HUES64 (cell line): ENCODE data around the gene SYPL1.

Source experiments
- H3K27ac ChIP-seq: 2 replicates; pipeline ENCODE4 v1.7.0; 2013; ENCODE audit warnings: low read depth, low read length, inconsistent platforms
- H3K27me3 ChIP-seq: 2 replicates; pipeline ENCODE4 v1.6.1; 2013; ENCODE audit warnings: mild to moderate bottlenecking, low read length; ENCODE audit not compliant: insufficient read depth
- H3K36me3 ChIP-seq: 2 replicates; pipeline ENCODE4 v1.6.1; 2013; ENCODE audit warnings: mild to moderate bottlenecking, low read length; ENCODE audit not compliant: insufficient read depth
- H3K4me1 ChIP-seq: 2 replicates; pipeline ENCODE4 v1.6.1; 2013; ENCODE audit warnings: mild to moderate bottlenecking, low read length, moderate library complexity; ENCODE audit not compliant: insufficient read depth
- H3K4me3 ChIP-seq: 2 replicates; pipeline ENCODE4 v1.5.1; 2013; ENCODE audit warnings: mild to moderate bottlenecking, low read length, moderate library complexity
- H3K9ac ChIP-seq: 2 replicates; pipeline ENCODE4 v1.6.1; 2013; ENCODE audit warnings: mild to moderate bottlenecking, low read depth, low read length
- H3K9me3 ChIP-seq: 2 replicates; pipeline ENCODE4 v1.6.1; 2013; ENCODE audit warnings: low read depth, low read length; ENCODE audit not compliant: insufficient read depth
- WGBS: fragments of 150-250, 120-280 bp; methylation state at CpG from one replicate; pipeline ENCODE4 v1.1.7; 2013; ENCODE audit warnings: missing lambda C conversion rate; 5-methylcytosine and 5-hydroxymethylcytosine counted together

SYPL1 gene

GRCh38 chr7:106057204-106057961 is 54.7 kb downstream of the SYPL1 start:
- 86% methylated on average over 10 of the region's 10 CpGs for WGBS
- Histone ChIP-seq H3K9ac (no peak overlapping the region), H3K27me3 (no peaks in the 10 kb centered on the region), H3K9me3 (0 out of 2 replicates have a peak, but pooled peaks cover 7% of the 10 kb centered on the region), H3K36me3 (no peaks in the 10 kb centered on the region), H3K4me1 (peaks cover 3% of the 10 kb centered on the region; the same call in 1 of the 2 replicates), H3K4me3 (no peak overlapping the region), H3K27ac (no peak overlapping the region)

- H3K27me3 ChIP-seq, result no peaks in the 10 kb centered on the region
- no peak overlapping the region for H3K4me3 ChIP-seq
- H3K9me3 ChIP-seq, result 0 out of 2 replicates have a peak, but pooled peaks cover 9% of the 10 kb centered on the region
- H3K27ac ChIP-seq, result no peak overlapping the region
- no peak overlapping the region for H3K9ac ChIP-seq
- H3K36me3 ChIP-seq, result no peaks in the 10 kb centered on the region
- WGBS, result 61% methylated on average over 9 of the region's 9 CpGs
- H3K4me1 ChIP-seq, result peaks cover 3% of the 10 kb centered on the region; the same call in 1 of the 2 replicates
Measured at GRCh38 chr7:106056513-106057203, 55.5 kb downstream of the SYPL1 start.

- Histone ChIP-seq H3K36me3 (no peaks in the 10 kb centered on the region), H3K27ac (no peak overlapping the region), H3K4me1 (peaks cover 3% of the 10 kb centered on the region; the same call in 1 of the 2 replicates), H3K9me3 (peaks cover 11% of the 10 kb centered on the region; the same call in 1 of the 2 replicates), H3K4me3 (no peak overlapping the region), H3K9ac (no peak overlapping the region), H3K27me3 (no peaks in the 10 kb centered on the region)
- WGBS, result 71% methylated on average over 7 of the region's 7 CpGs
Measured at GRCh38 chr7:106054971-106055532, 57.1 kb downstream of the SYPL1 start.

- 93% methylated on average over 10 of the region's 11 CpGs for WGBS
- no peaks in the 10 kb centered on the region for H3K27me3 ChIP-seq
- peaks cover 11% of the 10 kb centered on the region; the same call in 1 of the 2 replicates for H3K9me3 ChIP-seq
- peaks cover 3% of the 10 kb centered on the region; the same call in 1 of the 2 replicates for H3K4me1 ChIP-seq
- no peak overlapping the region for H3K27ac ChIP-seq
- H3K36me3 ChIP-seq, result no peaks in the 10 kb centered on the region
- H3K9ac ChIP-seq, result no peak overlapping the region
- no peak overlapping the region for H3K4me3 ChIP-seq
Measured at GRCh38 chr7:106054156-106054910, 57.8 kb downstream of the SYPL1 start.

GRCh38 chr7:106053109-106053508 is 59.0 kb downstream of the SYPL1 start:
- no peak overlapping the region for H3K27ac ChIP-seq
- H3K36me3 ChIP-seq, result no peaks in the 10 kb centered on the region
- no peak overlapping the region for H3K9ac ChIP-seq

GRCh38 chr7:106052681-106053080 is 59.4 kb downstream of the SYPL1 start:
- Histone ChIP-seq H3K27me3 (no peaks in the 10 kb centered on the region), H3K27ac (no peak overlapping the region), H3K4me1 (peaks cover 3% of the 10 kb centered on the region; the same call in 1 of the 2 replicates), H3K36me3 (no peaks in the 10 kb centered on the region), H3K9ac (no peak overlapping the region), H3K4me3 (no peak overlapping the region), H3K9me3 (peaks cover 11% of the 10 kb centered on the region; the same call in 1 of the 2 replicates)
- 74% methylated on average over 1 of the region's 2 CpGs for WGBS

More at GRCh38 chr7:106053109-106053508, 59.0 kb downstream of the SYPL1 start:
- 92% methylated on average over 5 of the region's 5 CpGs for WGBS
- H3K9me3 ChIP-seq, result peaks cover 11% of the 10 kb centered on the region; the same call in 1 of the 2 replicates
- no peak overlapping the region for H3K4me3 ChIP-seq
- no peaks in the 10 kb centered on the region for H3K27me3 ChIP-seq
- H3K4me1 ChIP-seq, result peaks cover 3% of the 10 kb centered on the region; the same call in 1 of the 2 replicates

- WGBS, result 94% methylated on average over 5 of the region's 5 CpGs
- Histone ChIP-seq H3K4me3 (no peak overlapping the region), H3K4me1 (peaks cover 3% of the 10 kb centered on the region; the same call in 1 of the 2 replicates), H3K27ac (no peak overlapping the region), H3K36me3 (no peaks in the 10 kb centered on the region), H3K27me3 (no peaks in the 10 kb centered on the region), H3K9ac (no peak overlapping the region), H3K9me3 (peaks cover 11% of the 10 kb centered on the region; the same call in 1 of the 2 replicates)
Measured at GRCh38 chr7:106050746-106051117, 61.4 kb downstream of the SYPL1 start.

GRCh38 chr7:106050002-106050745 is 61.9 kb downstream of the SYPL1 start:
- 88% methylated on average over 13 of the region's 13 CpGs for WGBS
- H3K4me1 ChIP-seq, result peaks cover 3% of the 10 kb centered on the region; the same call in 1 of the 2 replicates
- no peaks in the 10 kb centered on the region for H3K27me3 ChIP-seq
- no peak overlapping the region for H3K9ac ChIP-seq
- no peaks in the 10 kb centered on the region for H3K36me3 ChIP-seq
- no peak overlapping the region for H3K4me3 ChIP-seq
- H3K9me3 ChIP-seq, result peaks cover 11% of the 10 kb centered on the region; the same call in 1 of the 2 replicates
- no peak overlapping the region for H3K27ac ChIP-seq

GRCh38 chr7:106049139-106049752 is 62.9 kb downstream of the SYPL1 start:
- no peak overlapping the region for H3K4me3 ChIP-seq
- no peaks in the 10 kb centered on the region for H3K27me3 ChIP-seq
- no peak overlapping the region for H3K27ac ChIP-seq
- peaks cover 11% of the 10 kb centered on the region; the same call in 1 of the 2 replicates for H3K9me3 ChIP-seq
- no peaks in the 10 kb centered on the region for H3K4me1 ChIP-seq
- WGBS, result 90% methylated on average over 8 of the region's 9 CpGs
- H3K36me3 ChIP-seq, result no peaks in the 10 kb centered on the region
- H3K9ac ChIP-seq, result no peak overlapping the region

GRCh38 chr7:106048706-106049020 is 63.4 kb downstream of the SYPL1 start:
- no peak overlapping the region for H3K27ac ChIP-seq

More at GRCh38 chr7:106048706-106049020, 63.4 kb downstream of the SYPL1 start:
- H3K9ac ChIP-seq, result no peak overlapping the region
- no peak overlapping the region for H3K4me3 ChIP-seq
- H3K4me1 ChIP-seq, result no peaks in the 10 kb centered on the region
- peaks cover 11% of the 10 kb centered on the region; the same call in 1 of the 2 replicates for H3K9me3 ChIP-seq
- no peaks in the 10 kb centered on the region for H3K27me3 ChIP-seq
- H3K36me3 ChIP-seq, result no peaks in the 10 kb centered on the region
- WGBS, result 97% methylated on average over 2 of the region's 2 CpGs
